T-helper 17 cell (primary cell): Measurements from ENCODE around the gene CYP2A7. TPM values are rescaled to one million over a fixed set of nuclear protein-coding genes. Genes with fewer than 3 reads are reported as not detected.
"Not testable (repeated sequence)": the region's sequence is repeated elsewhere in the genome, so short reads cannot be mapped to it uniquely, and the experiment has no call there.

ENCODE experiments used
- ATAC-seq: fragments of 150-1000 bp; cut with Tn5 transposase; 2 replicates; pipeline ENCODE4 v1.10.0; 2021; ENCODE audit warnings: mild to moderate bottlenecking, moderate library complexity
- DNase-seq, 3 donors: peaks; one replicate each; pipeline versions ENCODE4 v3.0.0 to v3.0.0-alpha.2; 2020 to 2021
- H3K9me3 ChIP-seq: one replicate; pipeline ENCODE4 v1.7.0; 2013; ENCODE audit warnings: low read length, mild to moderate bottlenecking; ENCODE audit not compliant: control insufficient read depth, poor library complexity, severe bottlenecking
- H3K27ac Mint-ChIP-seq: one replicate; pipeline ENCODE4 v1.8.0; 2022; ENCODE audit warnings: mild to moderate bottlenecking, moderate library complexity, mixed read lengths
- H3K27me3 Mint-ChIP-seq: one replicate; pipeline ENCODE4 v1.8.0; 2022; ENCODE audit warnings: mixed read lengths
- H3K36me3 Mint-ChIP-seq: one replicate; pipeline ENCODE4 v1.8.0; 2022; ENCODE audit warnings: low read depth, mixed read lengths
- H3K4me1 Mint-ChIP-seq: one replicate; pipeline ENCODE4 v1.8.0; 2022; ENCODE audit warnings: mild to moderate bottlenecking, mixed read lengths
- H3K4me3 Mint-ChIP-seq: one replicate; pipeline ENCODE4 v1.8.0; 2022; ENCODE audit warnings: mild to moderate bottlenecking, moderate library complexity, mixed read lengths
- total RNA-seq, 4 donors: library from RNA in 2 of 4; stranded (reverse) in 2 of 4; gene quantifications; one replicate each; pipeline ENCODE4 v1.2.3 and lab custom pipeline; 2022 to 2026

CYP2A7 gene
- total RNA-seq, 2 donors from 2014 or later: not detected

GRCh38 chr19:40884187-40884931 lies 2.3 kb upstream of the CYP2A7 start:
- ATAC-seq, H3K4me1 Mint-ChIP-seq, H3K27ac Mint-ChIP-seq, H3K9me3 ChIP-seq, H3K36me3 Mint-ChIP-seq, H3K4me3 Mint-ChIP-seq, DNase-seq: not testable (repeated sequence)
- peaks cover 32% of the 10 kb centered on the region for H3K27me3 Mint-ChIP-seq

GRCh38 chr19:40879349-40879748 lies 2.7 kb downstream of the CYP2A7 start:
- Mint-ChIP-seq H3K27me3 (peaks cover 52% of the 10 kb centered on the region), H3K4me1 (peaks cover 15% of the 10 kb centered on the region)
- not testable (repeated sequence) for H3K4me3 Mint-ChIP-seq, DNase-seq, H3K9me3 ChIP-seq, ATAC-seq, H3K36me3 Mint-ChIP-seq, H3K27ac Mint-ChIP-seq

GRCh38 chr19:40875526-40875951 lies 6.5 kb downstream of the CYP2A7 start:
- H3K36me3 Mint-ChIP-seq, H3K27ac Mint-ChIP-seq, H3K9me3 ChIP-seq: not testable (repeated sequence)
- H3K4me3 Mint-ChIP-seq: peak overlapping the region; percentile 77
- DNase-seq (peak; percentile 59 to 74 (median 72)), ATAC-seq (peak; percentile 88)
- peaks cover 11% of the 10 kb centered on the region for H3K4me1 Mint-ChIP-seq
- peaks cover 54% of the 10 kb centered on the region for H3K27me3 Mint-ChIP-seq

DNA sequence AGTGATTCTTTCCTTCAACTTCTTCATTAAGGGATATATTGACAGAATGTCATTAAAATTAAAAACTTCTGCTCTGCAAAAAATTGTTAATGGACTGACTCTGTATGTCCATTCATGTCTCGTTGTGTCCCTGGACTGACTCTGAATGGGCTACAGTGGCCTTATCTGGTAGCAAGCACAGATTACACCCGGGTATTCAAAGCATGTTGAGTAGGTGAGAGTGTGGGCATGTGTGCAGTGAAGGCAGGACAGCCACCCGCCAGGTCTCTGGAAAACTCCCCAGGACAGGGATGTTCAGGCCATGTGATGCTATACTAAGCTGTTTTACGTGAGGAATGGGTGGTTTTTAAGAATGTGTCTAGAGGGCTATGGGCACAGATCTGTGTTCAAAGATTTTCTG lies 7.2 kb downstream of the CYP2A7 start:
- Mint-ChIP-seq H3K4me3 (peak overlapping the region; percentile 77), H3K27me3 (peaks cover 51% of the 10 kb centered on the region), H3K4me1 (peaks cover 11% of the 10 kb centered on the region)
- not testable (repeated sequence) for H3K9me3 ChIP-seq, H3K36me3 Mint-ChIP-seq, DNase-seq, H3K27ac Mint-ChIP-seq
- ATAC-seq: peak; percentile 24

DNA sequence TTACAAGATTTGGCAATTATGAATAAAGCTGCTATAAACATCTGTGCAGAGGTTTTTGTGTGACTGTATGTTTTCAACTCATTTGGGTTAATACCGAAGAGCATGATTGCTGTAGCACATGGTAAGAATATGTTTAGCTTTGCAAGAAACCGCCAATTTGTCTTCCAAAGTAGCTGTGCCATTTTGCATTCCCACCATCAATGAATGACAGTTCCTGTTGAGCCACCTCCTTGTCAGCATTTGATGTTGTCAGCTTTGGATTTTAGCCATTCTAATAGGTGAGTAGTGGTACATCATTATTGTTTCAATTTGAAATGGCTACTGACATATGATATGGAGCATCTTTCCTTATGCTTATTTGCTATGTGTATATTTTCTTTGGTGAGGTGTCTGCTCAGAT lies 8.2 kb downstream of the CYP2A7 start:
- ATAC-seq, DNase-seq, H3K9me3 ChIP-seq, H3K36me3 Mint-ChIP-seq, H3K4me1 Mint-ChIP-seq, H3K27ac Mint-ChIP-seq, H3K4me3 Mint-ChIP-seq: not testable (repeated sequence)
- H3K27me3 Mint-ChIP-seq: peaks cover 41% of the 10 kb centered on the region

DNA sequence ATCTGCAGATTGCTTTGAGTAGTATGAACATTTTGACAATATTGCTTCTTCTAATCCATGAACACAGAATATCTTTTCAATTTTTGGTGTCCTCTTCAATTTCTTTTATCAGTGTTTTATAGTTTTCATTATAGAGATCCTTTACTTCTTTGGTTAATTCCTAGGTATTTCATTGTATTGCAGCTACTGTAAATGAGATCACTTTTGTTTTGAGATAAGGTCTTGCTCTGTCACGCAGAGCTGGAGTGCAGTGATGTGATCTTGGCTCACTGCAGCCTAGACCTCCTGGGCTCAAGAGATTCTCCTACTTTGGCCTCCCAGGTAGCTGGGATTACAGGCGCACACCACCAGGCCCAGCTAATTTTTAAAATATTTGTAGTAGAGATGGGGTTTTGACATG lies 9.8 kb downstream of the CYP2A7 start:
- H3K27ac Mint-ChIP-seq: no peak overlapping the region
- DNase-seq: no peak
- H3K27me3 Mint-ChIP-seq: peaks cover 29% of the 10 kb centered on the region
- H3K4me1 Mint-ChIP-seq: peaks cover 8% of the 10 kb centered on the region
- no peak overlapping the region for H3K4me3 Mint-ChIP-seq
- no peak for ATAC-seq
- H3K9me3 ChIP-seq: no peaks in the 10 kb centered on the region
- H3K36me3 Mint-ChIP-seq: no peaks in the 10 kb centered on the region

- no peaks in the 10 kb centered on the region for H3K9me3 ChIP-seq
- Mint-ChIP-seq H3K36me3 (no peaks in the 10 kb centered on the region), H3K27me3 (peaks cover 16% of the 10 kb centered on the region), H3K27ac (no peak overlapping the region), H3K4me3 (no peak overlapping the region), H3K4me1 (no peaks in the 10 kb centered on the region)
- ATAC-seq (no peak), DNase-seq (no peak)
Observed at GRCh38 chr19:40867701-40868100, 14.3 kb downstream of the CYP2A7 start.

DNA sequence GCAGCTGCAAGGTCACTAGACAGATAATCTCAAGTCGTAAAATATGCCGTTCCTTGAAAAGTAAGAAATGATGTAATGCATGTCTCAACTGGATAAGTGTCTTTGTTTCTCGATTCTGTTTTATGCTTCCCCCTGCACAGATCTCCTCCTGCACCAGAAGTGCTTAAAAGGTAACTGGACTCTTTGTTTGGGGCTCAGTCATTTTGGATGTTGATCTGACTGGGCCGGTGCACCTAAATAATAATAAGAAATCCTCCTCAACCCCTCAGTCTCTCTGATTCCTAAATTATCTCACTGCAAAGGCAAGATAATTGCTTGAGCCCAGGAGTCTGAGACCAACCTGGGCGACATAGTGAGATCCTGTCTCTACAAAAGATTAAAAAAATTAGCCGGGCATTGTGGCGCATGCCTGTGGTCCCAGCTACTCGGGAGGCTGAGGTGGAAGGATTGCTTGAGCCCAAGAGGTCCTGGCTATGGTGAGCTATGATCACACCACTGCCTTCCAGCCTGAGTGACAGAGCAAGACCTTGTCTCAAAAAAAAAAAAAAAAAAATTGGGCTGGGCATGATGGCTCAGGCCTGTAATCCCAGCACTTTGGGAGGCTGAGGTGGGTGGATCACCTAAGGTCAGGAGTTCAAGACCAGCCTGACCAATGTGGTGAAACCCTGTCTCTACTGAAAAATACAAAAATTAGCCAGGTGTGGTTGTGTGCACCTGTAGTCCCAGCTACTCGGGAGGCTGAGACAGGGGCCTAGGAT lies 17.1 kb downstream of the CYP2A7 start:
- not testable (repeated sequence) for H3K9me3 ChIP-seq, DNase-seq, H3K4me3 Mint-ChIP-seq, H3K27ac Mint-ChIP-seq, H3K4me1 Mint-ChIP-seq, ATAC-seq, H3K36me3 Mint-ChIP-seq
- H3K27me3 Mint-ChIP-seq: peaks cover 16% of the 10 kb centered on the region

GRCh38 chr19:40862785-40863184 lies 19.2 kb downstream of the CYP2A7 start:
- Mint-ChIP-seq H3K4me3 (no peak overlapping the region), H3K27me3 (peaks cover 16% of the 10 kb centered on the region), H3K27ac (no peak overlapping the region), H3K36me3 (no peaks in the 10 kb centered on the region), H3K4me1 (no peaks in the 10 kb centered on the region)
- DNase-seq (no peak), ATAC-seq (no peak)
- no peaks in the 10 kb centered on the region for H3K9me3 ChIP-seq

- Mint-ChIP-seq H3K4me1 (no peaks in the 10 kb centered on the region), H3K27me3 (peaks cover 16% of the 10 kb centered on the region), H3K36me3 (no peaks in the 10 kb centered on the region), H3K4me3 (no peak overlapping the region), H3K27ac (no peak overlapping the region)
- DNase-seq (no peak), ATAC-seq (no peak)
- H3K9me3 ChIP-seq: no peaks in the 10 kb centered on the region
Observed at GRCh38 chr19:40862333-40862732, 19.7 kb downstream of the CYP2A7 start.

DNA sequence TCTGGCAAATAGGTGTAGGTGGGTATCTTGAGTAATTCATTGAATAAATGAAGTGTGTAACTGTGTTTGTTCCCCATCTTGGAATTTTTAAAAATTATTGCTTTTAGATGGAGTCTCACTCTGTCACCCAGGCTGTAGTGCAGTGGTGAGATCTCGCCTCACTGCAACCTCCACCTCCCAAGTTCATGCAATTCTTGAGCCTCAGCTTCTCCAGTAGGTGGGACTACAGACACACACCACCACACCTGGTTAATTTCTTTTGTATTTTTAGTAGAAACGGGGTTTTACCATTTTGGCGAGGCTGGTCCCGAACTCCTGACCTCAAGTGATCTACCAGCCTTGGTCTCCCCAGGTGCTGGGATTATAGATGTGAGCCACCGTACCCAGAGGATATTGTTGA lies 23.9 kb downstream of the CYP2A7 start:
- Mint-ChIP-seq H3K27me3 (peaks cover 8% of the 10 kb centered on the region), H3K4me1 (no peaks in the 10 kb centered on the region), H3K27ac (no peak overlapping the region), H3K36me3 (no peaks in the 10 kb centered on the region), H3K4me3 (no peak overlapping the region)
- DNase-seq (no peak), ATAC-seq (no peak)
- H3K9me3 ChIP-seq: no peaks in the 10 kb centered on the region

GRCh38 chr19:40852467-40853152 lies 29.4 kb downstream of the CYP2A7 start:
- H3K27me3 Mint-ChIP-seq, H3K36me3 Mint-ChIP-seq, H3K4me3 Mint-ChIP-seq, H3K27ac Mint-ChIP-seq, H3K9me3 ChIP-seq, H3K4me1 Mint-ChIP-seq, DNase-seq, ATAC-seq: not testable (repeated sequence)

GRCh38 chr19:40850277-40850676 lies 31.8 kb downstream of the CYP2A7 start, which contains the start of gene CYP2A6:
Gene CYP2A6, minus strand, starts transcription at chr19:40850447. Its CDS starts 21 bp downstream, at chr19:40850426.
- H3K9me3 ChIP-seq, H3K4me1 Mint-ChIP-seq, ATAC-seq, DNase-seq, H3K36me3 Mint-ChIP-seq: not testable (repeated sequence)
- peak within 1 kb of the TSS; percentile 70 for H3K27ac Mint-ChIP-seq
- peak within 1 kb of the TSS; percentile 83 for H3K4me3 Mint-ChIP-seq
- H3K27me3 Mint-ChIP-seq: peaks cover 15% of the 10 kb centered on the region
